GM19193 (cell line): Measurements from ENCODE around the gene PCIF1.

Experiments used
- POLR2A ChIP-seq: IDR thresholded peaks from 4 replicates; pipeline ENCODE4 v1.6.1; 2011; ENCODE audit not compliant: insufficient read depth, insufficient read length; ENCODE audit errors: extremely low read depth

Gene PCIF1

DNA sequence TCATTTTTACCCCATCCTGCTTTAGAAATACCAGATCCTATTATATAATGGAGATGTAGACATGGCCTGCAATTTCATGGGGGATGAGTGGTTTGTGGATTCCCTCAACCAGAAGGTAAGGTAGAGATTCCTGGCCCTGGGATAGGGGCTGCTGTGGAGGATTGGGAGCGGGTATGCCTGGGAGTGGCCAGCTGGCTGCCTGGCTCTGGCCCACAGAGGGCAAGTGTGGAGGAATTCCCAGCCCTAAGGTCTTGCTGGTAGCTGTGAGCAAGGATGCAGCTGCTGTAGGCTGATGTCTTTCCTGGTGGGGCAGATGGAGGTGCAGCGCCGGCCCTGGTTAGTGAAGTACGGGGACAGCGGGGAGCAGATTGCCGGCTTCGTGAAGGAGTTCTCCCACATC lies 36.8 kb upstream of the PCIF1 start:
- TF ChIP-seq POLR2A = no peak

DNA sequence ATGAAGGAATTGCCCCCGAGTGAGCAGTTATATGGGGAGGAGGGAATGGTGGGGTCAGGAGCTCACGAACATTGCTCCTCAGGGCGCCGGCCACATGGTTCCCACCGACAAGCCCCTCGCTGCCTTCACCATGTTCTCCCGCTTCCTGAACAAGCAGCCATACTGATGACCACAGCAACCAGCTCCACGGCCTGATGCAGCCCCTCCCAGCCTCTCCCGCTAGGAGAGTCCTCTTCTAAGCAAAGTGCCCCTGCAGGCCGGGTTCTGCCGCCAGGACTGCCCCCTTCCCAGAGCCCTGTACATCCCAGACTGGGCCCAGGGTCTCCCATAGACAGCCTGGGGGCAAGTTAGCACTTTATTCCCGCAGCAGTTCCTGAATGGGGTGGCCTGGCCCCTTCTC lies 36.2 kb upstream of the PCIF1 start:
- no peak for TF ChIP-seq POLR2A

DNA sequence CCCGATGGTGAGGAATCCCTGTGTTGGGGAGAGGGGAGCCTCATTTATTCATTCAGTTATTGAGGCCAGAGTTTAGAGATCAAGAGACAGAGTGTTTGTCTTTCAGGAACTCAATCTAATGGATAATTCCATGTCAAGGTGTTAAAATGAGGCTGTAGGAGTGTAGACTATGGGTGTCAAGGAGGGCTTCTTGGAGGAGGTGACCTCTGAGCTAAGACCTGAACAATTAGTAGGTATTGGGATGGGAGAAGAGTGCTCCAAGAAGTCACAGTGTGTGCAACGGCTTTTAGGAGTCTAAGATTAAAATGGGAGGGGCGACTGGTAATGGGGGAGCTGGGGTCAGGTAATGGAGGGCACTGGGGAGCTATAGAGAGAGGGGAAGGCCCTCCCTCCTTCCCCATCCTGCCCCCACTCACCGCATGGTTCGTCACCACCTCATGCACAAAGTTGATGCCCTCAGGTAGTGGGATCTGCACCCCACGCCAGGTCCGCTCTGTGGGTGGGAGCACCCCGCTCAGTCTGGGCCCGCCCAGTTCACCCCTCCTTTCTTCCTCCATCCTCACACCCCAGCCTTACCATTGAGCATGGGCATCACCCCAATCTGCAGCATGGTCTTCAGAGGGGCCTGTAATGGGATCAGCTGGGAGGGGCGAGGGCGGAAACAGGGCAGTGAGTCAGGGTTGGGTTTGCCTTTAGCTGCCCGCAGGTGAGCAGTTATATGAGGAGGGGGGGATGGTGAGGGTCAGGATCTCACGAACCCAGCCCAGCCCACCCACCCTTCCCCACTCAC lies 35.2 kb upstream of the PCIF1 start:
- no peak for TF ChIP-seq POLR2A

DNA sequence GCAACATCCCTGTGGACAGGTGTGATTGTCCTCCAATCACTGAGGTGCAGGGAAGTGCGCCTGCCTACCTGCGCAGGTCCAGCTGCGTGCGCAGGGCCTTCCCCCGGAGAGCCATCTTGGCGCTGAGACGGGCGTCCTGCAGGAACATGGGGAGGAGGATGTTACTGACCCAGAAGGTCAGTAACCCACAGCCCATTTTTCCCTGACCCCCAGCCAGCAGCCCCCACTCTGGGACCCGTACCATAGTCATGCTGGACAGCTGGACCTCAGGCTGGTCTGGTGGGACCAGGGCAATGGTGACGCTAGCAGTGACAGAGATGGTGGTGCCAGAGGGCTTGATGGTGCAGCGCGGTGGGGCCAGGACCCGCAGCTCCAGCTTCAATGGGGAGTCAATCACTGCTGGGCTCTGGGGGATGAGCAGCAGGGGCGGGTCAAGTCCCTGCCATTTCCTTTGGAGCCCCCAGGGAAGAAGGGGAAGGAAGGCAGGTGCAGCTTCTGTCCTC lies 32.2 kb upstream of the PCIF1 start:
- TF ChIP-seq POLR2A = no peak

DNA sequence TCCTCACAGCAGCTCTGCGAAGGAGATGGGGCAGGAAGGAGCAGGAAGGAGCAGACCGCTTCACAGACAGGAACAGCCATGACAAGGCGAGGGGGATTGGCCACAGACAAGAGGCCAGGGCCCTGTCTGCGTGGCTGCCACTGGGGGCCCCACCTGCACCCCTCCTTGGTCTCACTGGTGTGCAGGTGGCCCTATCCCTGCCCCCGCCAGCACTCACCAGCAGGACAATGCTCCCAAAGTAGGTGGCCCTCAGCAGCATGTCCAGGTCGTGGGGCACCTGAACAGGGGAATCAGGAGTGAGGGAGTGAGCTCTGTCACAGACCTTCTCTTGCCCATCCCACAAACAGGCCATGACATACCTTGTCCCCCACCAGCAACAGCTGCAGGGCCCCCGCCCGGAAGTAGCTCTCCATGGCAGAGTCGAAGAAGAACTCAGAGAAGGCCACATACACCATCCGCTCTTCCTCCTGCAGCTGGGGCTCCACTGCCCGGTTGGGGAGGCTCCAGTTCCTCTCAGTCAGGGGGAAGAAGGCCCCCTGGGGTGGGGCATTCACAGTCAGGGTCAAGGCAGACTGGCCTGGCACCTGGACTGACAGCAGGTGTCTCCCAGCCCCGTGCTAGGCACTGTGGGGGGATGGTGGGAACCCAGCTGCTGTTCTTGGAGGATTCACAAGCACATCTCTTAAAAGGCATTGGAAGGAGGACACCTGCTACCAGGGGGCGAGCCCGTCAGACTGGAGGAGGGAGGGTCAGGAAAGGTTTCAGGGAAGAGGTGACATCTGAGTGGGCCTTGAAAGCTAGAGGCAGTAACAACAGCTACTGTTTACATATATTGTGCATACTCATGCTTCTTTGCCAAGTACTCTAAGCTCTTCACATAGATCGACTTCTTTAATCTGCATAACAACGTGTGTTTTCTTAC lies 29.6 kb upstream of the PCIF1 start:
- TF ChIP-seq POLR2A = no peak

DNA sequence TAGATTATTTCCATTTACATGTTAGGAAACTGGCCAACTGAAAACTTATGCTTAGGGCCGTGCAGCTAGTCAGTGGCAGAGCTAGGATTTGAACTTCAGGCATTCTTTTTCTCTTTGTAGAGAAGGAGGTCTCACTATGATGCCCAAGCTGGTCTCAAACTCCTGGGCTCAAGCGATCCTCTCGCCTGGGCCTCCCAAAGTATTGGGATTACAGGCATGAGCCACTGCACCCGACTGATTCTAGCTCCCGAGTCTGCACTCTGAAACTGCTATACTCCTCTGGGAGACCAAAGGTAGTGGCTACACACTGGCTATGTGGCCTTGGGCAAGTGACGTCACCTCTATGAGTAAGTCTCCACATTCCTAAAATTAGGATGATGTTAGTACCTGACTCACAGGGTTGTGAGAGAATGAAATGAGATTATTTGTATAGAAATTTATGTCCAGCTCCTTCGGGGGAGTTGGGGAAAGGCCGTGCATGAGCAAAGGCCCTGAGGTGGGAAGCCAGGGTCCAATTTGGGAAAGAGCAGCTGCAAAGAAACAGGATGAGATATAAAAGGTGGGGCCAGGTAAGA lies 28.9 kb upstream of the PCIF1 start:
- TF ChIP-seq POLR2A = no peak

DNA sequence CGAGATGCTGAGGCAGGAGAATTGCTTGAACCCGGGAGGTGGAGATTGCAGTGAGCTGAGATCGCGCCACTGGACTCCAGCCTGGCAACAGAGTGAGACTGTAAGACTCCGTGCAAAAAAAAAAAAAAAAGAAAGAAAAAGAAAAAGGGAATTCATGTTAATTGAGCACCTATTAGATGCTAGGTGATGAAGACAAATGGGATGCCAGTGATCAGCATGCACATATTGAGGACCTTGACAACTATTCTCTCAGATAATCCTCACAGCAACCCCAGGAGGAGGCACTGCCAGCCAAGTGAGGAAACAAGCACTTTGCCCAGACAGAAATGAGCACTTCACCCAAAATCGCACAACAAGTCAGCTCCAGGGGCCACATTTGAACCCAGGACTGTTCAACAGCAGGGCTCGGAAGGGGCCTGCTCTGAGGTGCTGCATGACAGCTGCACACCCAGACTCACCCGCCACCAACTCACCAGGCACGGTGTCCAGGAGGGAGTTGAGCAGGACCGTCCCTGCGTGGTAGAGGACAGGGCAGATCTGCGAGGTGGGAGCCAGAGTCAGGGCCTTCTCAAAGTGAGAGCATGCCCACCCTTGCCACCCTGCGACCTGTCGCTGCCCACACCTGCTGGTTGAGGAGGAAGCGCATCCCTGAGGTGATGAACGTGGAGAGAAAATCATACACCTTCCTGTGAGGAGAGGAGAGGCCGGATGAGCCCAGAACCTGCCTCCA lies 27.1 kb upstream of the PCIF1 start:
- no peak for TF ChIP-seq POLR2A

DNA sequence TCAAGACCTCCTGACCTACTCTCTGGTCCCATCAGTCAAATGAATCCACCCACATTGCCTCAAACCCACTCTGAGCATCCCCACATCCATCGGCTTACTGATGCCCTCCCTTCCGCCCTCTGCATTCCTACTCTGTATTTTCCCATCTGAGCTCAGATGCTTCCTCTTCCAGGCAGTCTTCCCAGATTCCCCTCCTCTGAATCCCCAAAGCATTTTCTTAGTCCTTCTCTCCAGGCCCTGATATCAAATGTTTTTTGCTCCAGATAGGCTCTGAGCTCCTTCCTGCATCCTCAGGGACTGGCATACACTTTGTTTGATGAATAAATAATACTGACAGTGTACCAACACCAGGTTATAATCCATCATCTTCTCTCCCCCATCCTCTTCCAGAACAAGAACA lies 26.4 kb upstream of the PCIF1 start:
- no peak for TF ChIP-seq POLR2A

DNA sequence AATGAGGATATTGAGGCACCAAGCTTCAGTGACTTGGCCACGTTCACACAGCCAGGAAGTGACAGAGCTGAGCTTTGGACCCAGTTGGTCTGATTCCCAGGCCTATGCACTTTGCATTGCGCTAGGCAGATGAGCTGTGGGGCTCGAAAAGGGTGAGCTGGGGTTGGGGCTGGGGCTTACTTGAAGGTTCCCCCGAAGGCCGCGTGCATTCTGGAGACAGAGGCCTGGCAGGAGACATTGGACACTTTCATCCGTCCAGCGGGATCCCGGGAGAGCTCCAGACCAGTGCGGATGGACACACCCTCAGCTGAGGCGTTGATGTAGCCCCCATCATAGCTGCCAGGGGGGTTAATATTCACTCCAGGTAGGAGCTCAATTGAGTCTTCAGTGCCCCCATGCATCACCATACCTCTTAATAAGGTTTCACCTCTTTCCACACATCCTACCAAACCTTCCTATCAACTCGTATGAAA lies 25.1 kb upstream of the PCIF1 start:
- no peak for TF ChIP-seq POLR2A

DNA sequence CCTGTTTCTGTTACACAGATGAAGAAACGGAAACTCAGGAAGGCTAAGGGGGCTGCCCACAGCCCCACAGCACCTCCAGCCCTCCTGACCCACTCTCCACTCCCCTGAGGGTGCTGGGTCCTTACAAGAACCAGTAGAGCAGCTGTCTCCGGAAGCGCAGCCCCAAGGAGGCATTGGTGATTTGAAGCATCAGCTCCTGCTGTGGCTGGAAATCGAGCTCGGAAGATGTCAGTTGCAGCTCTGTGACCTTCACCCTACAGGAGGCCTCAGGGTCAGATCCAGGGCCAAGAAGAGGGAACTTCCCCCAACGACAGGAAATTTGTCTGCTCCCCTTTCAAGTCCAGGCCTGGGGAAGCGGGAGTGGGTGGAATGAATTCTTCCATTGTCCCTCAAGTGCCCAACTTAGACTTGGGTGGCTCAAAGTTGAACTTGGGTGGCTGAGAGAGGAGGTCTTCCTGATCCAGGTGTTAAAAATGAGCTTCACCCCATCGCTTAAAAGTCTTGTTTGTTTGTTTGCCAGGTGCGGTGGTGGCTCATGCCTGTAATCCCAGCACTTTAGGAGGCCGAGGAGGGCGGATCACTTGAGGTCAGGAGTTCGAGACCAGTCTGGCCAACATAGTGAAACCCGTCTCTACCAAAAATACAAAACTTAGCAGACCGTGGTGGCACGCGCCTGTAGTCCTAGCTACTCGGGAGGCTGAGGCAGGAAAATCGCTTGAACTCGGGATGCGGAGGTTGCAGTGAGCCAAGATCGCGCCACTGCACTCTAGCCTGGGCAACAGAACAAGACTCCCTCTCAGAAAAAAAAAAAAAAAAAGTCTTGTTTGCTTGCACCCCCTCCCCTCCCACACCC lies 24.4 kb upstream of the PCIF1 start:
- TF ChIP-seq POLR2A = no peak

DNA sequence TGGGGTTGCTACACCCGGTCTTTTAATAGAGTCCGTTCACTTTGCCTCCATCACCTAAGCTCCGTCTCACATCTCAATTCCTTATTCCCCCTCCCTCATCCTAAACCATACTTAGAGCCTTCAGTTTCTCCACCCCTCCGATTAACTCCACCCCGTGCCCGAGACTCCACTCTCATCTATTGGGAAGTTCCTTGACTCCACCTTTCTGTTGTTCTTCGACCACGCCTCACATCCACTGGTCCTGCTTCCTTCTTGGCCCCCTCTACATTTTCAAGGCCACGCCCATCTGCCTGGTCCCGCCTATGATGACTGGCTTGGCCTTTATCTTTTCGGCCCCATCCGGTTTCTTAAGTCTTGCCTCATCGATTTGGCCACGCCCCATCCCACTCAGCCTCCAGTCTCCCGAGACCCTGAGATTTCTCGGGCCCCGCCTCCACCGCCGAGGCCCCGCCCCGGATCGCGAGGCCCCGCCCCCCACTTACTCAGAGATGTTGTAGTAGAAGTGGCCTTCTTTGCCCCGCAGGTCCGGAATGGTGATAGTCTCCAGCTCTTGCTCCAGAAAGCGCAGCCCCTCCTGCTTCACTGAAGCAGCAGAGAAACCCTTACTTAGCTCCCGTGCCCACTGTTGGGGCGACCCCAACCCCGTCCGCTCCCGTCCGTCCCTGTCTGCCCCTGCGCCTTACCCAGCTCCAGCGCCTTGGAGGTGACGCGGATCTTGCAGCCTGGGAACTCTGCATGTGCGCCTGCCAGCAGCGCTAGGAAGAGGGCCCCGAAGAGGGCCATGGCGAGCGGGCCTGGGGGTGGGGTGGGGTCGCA lies 23.6 kb upstream of the PCIF1 start:
- TF ChIP-seq POLR2A = peak; percentile 44

DNA sequence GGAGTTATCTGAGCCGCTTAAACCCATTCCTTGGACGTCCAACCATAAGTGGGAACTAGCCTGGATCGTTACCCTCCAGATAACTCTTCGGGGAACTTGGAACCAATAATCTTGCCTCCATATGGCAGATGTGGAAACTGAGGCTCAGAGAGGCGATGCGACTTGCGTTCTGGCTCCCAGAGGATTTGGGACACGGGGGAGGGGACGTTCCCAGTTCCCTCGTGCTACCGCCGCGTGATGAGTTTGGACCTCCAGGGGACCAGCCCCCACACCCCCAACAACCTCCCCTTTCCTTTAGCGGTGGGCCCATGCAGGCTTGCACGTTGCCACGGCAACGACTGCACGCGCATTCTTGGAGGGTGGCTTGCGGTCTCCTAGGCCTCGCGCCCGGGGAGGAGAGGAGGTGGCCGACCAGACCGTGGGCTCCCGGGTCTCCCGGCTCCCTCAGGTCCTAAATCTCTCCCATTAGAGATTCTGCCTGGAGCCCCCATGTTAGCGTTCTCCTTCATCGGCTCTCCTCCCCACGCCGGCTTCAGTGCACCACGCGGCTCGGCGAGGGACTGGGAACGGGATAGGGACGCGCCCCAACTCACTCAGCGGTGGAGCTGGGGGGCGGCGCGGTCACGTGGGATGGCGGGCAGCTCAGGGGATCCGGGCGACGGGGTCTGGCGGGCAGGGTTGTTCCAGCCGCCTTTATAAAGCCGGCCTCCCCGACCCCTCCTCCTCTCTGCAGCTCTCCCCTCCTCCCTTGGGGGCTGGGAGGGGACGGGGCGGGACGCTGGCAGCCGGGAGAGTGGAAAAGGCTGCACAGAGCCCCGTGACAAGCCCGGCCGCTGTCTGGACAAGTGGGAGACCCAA lies 22.8 kb upstream of the PCIF1 start, which contains the start of gene PLTP:
PLTP (minus strand) TSS at position 670 of the 858 bp plus-strand sequence. CDS start 703 bp downstream, outside the sequence.
- peak; percentile 17 for TF ChIP-seq POLR2A
